ENCODE measurements around the gene SNRPA1.

DNA sequence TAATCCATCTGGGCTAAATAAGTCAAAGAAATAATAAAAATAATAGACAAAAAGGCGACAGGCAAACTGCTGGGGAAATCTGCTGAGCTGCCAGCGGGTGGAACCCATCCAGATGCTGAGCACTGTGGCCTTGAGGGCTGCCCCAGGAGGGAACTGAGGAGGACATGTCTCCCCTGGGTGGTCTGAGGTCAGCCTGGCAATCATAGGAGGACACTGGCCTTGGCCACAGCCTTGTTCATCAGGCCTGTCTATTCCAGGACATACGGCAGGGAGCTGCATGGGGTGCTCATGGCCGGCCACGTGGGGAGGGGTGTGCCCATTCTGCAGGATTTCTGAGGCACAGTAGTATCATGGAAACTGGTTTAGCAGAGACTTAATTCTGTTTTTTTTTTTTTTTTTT, 21.5 kb upstream of the SNRPA1 start:
- TF ChIP-seq TAF1 (IDR thresholded peaks at IDR 0.05; ENCODE audit: borderline replicate concordance, low read depth, low read length) (no peak), POLR2AphosphoS5 (IDR thresholded peaks at IDR 0.05; ENCODE audit: low read depth, low read length) (no peak)
